PC-9 (cell line): Measurements from ENCODE around the gene COP1.

ENCODE experiments used
- EZH2 ChIP-seq: fragments of 200-600 bp; sonication (generic); IDR thresholded peaks from 2 replicates; pipeline ENCODE4 v1.8.0; 2017; ENCODE audit warnings: antibody characterized with exemption, low read depth
- TF ChIP-seq, protein P1 (sequence below): fragments of 200-600 bp; sonication (generic); conservative IDR thresholded peaks from 2 replicates; pipeline ENCODE4 v1.6.1; 2017; ENCODE audit warnings: mixed run types, antibody characterized with exemption, mild to moderate bottlenecking, moderate library complexity

DNA sequence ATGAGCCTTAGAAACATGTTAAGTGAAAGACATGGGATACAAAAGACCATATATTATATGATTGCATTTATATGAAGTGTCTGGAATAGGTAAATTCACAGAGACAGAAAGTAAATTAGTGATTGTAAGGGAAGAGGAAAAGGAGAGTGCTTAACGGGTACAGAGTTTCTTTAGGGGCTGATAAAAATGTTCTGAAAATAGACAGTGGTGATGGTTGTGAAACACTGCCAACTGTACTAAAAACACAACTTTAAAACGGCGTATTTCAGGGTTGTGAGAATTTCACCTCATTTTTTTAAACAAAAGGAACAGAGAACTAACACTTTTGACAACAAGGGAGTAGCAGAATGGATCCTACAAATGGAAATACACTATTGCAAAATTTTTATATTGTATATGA lies 13.4 kb downstream of the COP1 start:
- TF ChIP-seq, protein P1, sequence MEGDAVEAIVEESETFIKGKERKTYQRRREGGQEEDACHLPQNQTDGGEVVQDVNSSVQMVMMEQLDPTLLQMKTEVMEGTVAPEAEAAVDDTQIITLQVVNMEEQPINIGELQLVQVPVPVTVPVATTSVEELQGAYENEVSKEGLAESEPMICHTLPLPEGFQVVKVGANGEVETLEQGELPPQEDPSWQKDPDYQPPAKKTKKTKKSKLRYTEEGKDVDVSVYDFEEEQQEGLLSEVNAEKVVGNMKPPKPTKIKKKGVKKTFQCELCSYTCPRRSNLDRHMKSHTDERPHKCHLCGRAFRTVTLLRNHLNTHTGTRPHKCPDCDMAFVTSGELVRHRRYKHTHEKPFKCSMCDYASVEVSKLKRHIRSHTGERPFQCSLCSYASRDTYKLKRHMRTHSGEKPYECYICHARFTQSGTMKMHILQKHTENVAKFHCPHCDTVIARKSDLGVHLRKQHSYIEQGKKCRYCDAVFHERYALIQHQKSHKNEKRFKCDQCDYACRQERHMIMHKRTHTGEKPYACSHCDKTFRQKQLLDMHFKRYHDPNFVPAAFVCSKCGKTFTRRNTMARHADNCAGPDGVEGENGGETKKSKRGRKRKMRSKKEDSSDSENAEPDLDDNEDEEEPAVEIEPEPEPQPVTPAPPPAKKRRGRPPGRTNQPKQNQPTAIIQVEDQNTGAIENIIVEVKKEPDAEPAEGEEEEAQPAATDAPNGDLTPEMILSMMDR, result no peak
- TF ChIP-seq EZH2, result no peak
